ENCODE results near the gene UNC119B.

The UNC119B gene

GRCh38 chr12:120689397-120690082 lies 20.7 kb upstream of the UNC119B start:
- no peak overlapping the region; the same call in 1 of the 2 replicates for H3K27ac ChIP-seq (ENCODE audit: extremely low read depth, low read depth, low read length)
- TF ChIP-seq MYNN (tag by site-specific recombination; IDR thresholded peaks at IDR 0.05; ENCODE audit: borderline replicate concordance), result no peak
- TF ChIP-seq ZNF18 (tag by site-specific recombination; IDR thresholded peaks at IDR 0.05), result peak; percentile 78
- TF ChIP-seq PRDM6 (tag by site-specific recombination; IDR thresholded peaks at IDR 0.05), result no peak
- peaks cover 8 to 16% of the 10 kb centered on the region in 2 experiments; a peak in 2 of 3 replicates for H3K36me3 ChIP-seq (ENCODE audit: control insufficient read depth in 2 of 2, insufficient read depth in 1 of 2, low read length in 2 of 2)
- POLR2A ChIA-PET, result interaction anchor here (1.1 kb wide), 1 partner anchor 8 kb away, joined by 3 read pairs; no protein-coding TSS in a partner anchor
- H3K9me3 ChIP-seq (ENCODE audit: control insufficient read depth, insufficient read depth, low read depth, low read length), result no peaks in the 10 kb centered on the region
- H3K4me3 ChIP-seq (ENCODE audit: low read depth, low read length), result peak overlapping the region; percentile 81; the same call in 1 of the 2 replicates
- CTCF ChIA-PET, result interaction anchor here (0.6 to 2.0 kb wide), 4 partner anchors 22 to 562 kb away, joined by 3 to 5 read pairs (median 4); no protein-coding TSS in a partner anchor
- peaks cover 14% of the 10 kb centered on the region for H3K4me1 ChIP-seq (ENCODE audit: control insufficient read depth, insufficient read depth, low read length)

- H3K36me3 ChIP-seq (ENCODE audit: control insufficient read depth in 2 of 2, insufficient read depth in 1 of 2, low read length in 2 of 2), result peaks cover 10 to 21% of the 10 kb centered on the region in 2 experiments; a peak in 2 of 3 replicates
- H3K4me3 ChIP-seq (ENCODE audit: low read depth, low read length), result no peak overlapping the region
- POLR2A ChIA-PET, result interaction anchor here (1.1 kb wide), 1 partner anchor 8 kb away, joined by 3 read pairs; no protein-coding TSS in a partner anchor
- no peaks in the 10 kb centered on the region for H3K9me3 ChIP-seq (ENCODE audit: control insufficient read depth, insufficient read depth, low read depth, low read length)
- peaks cover 14% of the 10 kb centered on the region for H3K4me1 ChIP-seq (ENCODE audit: control insufficient read depth, insufficient read depth, low read length)
- CTCF ChIA-PET, result interaction anchor here (0.6 to 2.0 kb wide), 3 partner anchors 22 to 962 kb away, joined by 4 to 5 read pairs (median 4); no protein-coding TSS in a partner anchor
- TF ChIP-seq ZNF121 (tag by site-specific recombination; IDR thresholded peaks at IDR 0.05) (peak; percentile 79), GLI4 (tag by site-specific recombination; IDR thresholded peaks at IDR 0.05) (no peak)
- no peak overlapping the region for H3K27ac ChIP-seq (ENCODE audit: extremely low read depth, low read depth, low read length)
Observed at GRCh38 chr12:120690083-120690450, 20.2 kb upstream of the UNC119B start.

GRCh38 chr12:120690978-120691377 lies 19.3 kb upstream of the UNC119B start:
- no peaks in the 10 kb centered on the region for H3K9me3 ChIP-seq (ENCODE audit: control insufficient read depth, insufficient read depth, low read depth, low read length)
- CTCF ChIA-PET, result interaction anchor here (0.6 to 1.0 kb wide), 2 partner anchors 41 to 42 kb away, joined by 3 to 4 read pairs; no protein-coding TSS in a partner anchor
- POLR2A ChIA-PET, result no interaction called here
- no peak overlapping the region for H3K4me3 ChIP-seq (ENCODE audit: low read depth, low read length)
- no peak overlapping the region for H3K27ac ChIP-seq (ENCODE audit: extremely low read depth, low read depth, low read length)
- peaks cover 19 to 31% of the 10 kb centered on the region in 2 experiments for H3K36me3 ChIP-seq (ENCODE audit: control insufficient read depth in 2 of 2, insufficient read depth in 1 of 2, low read length in 2 of 2)
- H3K4me1 ChIP-seq (ENCODE audit: control insufficient read depth, insufficient read depth, low read length), result peaks cover 14% of the 10 kb centered on the region
- no peak for TF ChIP-seq ZNF580 (tag by site-specific recombination; IDR thresholded peaks at IDR 0.05)
- no peak for TF ChIP-seq ZBTB11 (tag by site-specific recombination; conservative IDR thresholded peaks at IDR 0.05; ENCODE audit: low read depth)
- TF ChIP-seq ZNF530 (tag by site-specific recombination; IDR thresholded peaks at IDR 0.05; ENCODE audit: low read depth), result no peak
- TF ChIP-seq ZNF302 (tag by site-specific recombination; IDR thresholded peaks at IDR 0.05; ENCODE audit: low read depth), result no peak
- no peak for TF ChIP-seq ZNF791 (tag by site-specific recombination; IDR thresholded peaks at IDR 0.05)
- TF ChIP-seq ZNF639 (tag by site-specific recombination; IDR thresholded peaks at IDR 0.05), result no peak
- TF ChIP-seq ZNF837 (tag by site-specific recombination; IDR thresholded peaks at IDR 0.05), result no peak
- no peak for TF ChIP-seq ZNF394 (tag by site-specific recombination; IDR thresholded peaks at IDR 0.05; ENCODE audit: borderline replicate concordance)
- no peak for TF ChIP-seq GFI1B (tag by site-specific recombination; IDR thresholded peaks at IDR 0.05)
- TF ChIP-seq ZNF600 (tag by site-specific recombination; IDR thresholded peaks at IDR 0.05), result peak; percentile 19; the same call in 1 of the 2 replicates
- TF ChIP-seq ZNF692 (tag by site-specific recombination; IDR thresholded peaks at IDR 0.05), result no peak
- TF ChIP-seq SCRT1 (tag by site-specific recombination; IDR thresholded peaks at IDR 0.05; ENCODE audit: borderline replicate concordance), result no peak
- TF ChIP-seq MYNN (tag by site-specific recombination; IDR thresholded peaks at IDR 0.05; ENCODE audit: borderline replicate concordance), result no peak
- no peak for TF ChIP-seq WT1 (tag by site-specific recombination; IDR thresholded peaks at IDR 0.05)

All from HEK293 (cell line).